Gastrocnemius medialis (tissue), 4 donors: ENCODE data around the gene MAST4. TPM values are rescaled to one million over a fixed set of nuclear protein-coding genes. Genes with fewer than 3 reads are reported as not detected.

ENCODE experiments used
- ATAC-seq, 2 donors: fragments of 150-250 bp; one replicate each; pipeline ENCODE4 v1.9.1; 2016
- DNase-seq, 2 donors: peaks; one replicate each; pipeline ENCODE4 v3.0.0-alpha.2; 2019
- H3K27ac ChIP-seq, 4 donors: fragments of 200-600 bp; sonication (generic); 1 replicate in 1 of 4; 2 replicates in 3 of 4; pipeline ENCODE4 v1.5.1; 2016 to 2018; ENCODE audit warnings: mild to moderate bottlenecking in 2 of 4, moderate library complexity in 1 of 4
- H3K27me3 ChIP-seq, 3 donors: fragments of 200-600 bp; sonication (generic) in 2 of 3; 1 replicate in 1 of 3; 2 replicates in 2 of 3; pipeline versions ENCODE4 v1.5.1 to v1.6.0; 2016 to 2019; ENCODE audit warnings: mild to moderate bottlenecking in 1 of 3, moderate library complexity in 1 of 3
- H3K36me3 ChIP-seq, 2 donors: fragments of 200-600 bp; sonication (generic) in 1 of 2; one replicate each; pipeline ENCODE4 v1.5.1; 2017 to 2018
- H3K4me1 ChIP-seq, 2 donors: fragments of 200-600 bp; sonication (generic) in 1 of 2; one replicate each; pipeline ENCODE4 v1.5.1; 2016 to 2017; ENCODE audit warnings: mild to moderate bottlenecking in 2 of 2
- H3K4me3 ChIP-seq, 4 donors: fragments of 200-600 bp; sonication (generic) in 3 of 4; 1 replicate in 1 of 4; 2 replicates in 3 of 4; pipeline ENCODE4 v1.5.1; 2016 to 2019; ENCODE audit warnings: mild to moderate bottlenecking in 2 of 4
- H3K9me3 ChIP-seq, 3 donors: fragments of 200-600 bp; sonication (generic) in 2 of 3; 1 replicate in 1 of 3; 2 replicates in 2 of 3; pipeline ENCODE4 v1.5.1; 2016 to 2019
- CTCF ChIP-seq, 5 experiments: fragments of 450-650 bp in 3 of 5; fragments of 200-600 bp in 2 of 5; sonication (generic) in 2 of 5; IDR thresholded peaks in 4 of 5; conservative IDR thresholded peaks in 1 of 5; 1 replicate in 4 of 5; 2 replicates in 1 of 5; pipeline ENCODE4 v1.5.1; 2016 to 2019; ENCODE audit warnings: antibody characterized with exemption in 5 of 5, mild to moderate bottlenecking in 3 of 5, moderate library complexity in 3 of 5
- POLR2A ChIP-seq, 2 donors: fragments of 450-650 bp; IDR thresholded peaks; one replicate each; pipeline ENCODE4 v1.6.1; 2017; ENCODE audit warnings: antibody characterized with exemption in 2 of 2, mild to moderate bottlenecking in 2 of 2, moderate library complexity in 2 of 2
- in situ Hi-C, 4 donors: fragments of 200-750 bp; cut with MboI; loops; one replicate each; pipeline versions ENCODE4 v1.15.0 to v1.8.0; 2017; ENCODE audit warnings: low sequenced_read_pairs in 4 of 4
- intact Hi-C: fragments of 100-400 bp; cut with DNase I; formaldehyde crosslinking; loops from one replicate; pipeline ENCODE4 v1.15.1; 2023; ENCODE audit warnings: low total_unique reads
- total RNA-seq, 4 donors: library from RNA; depleted of rRNA; stranded (reverse); fragments of >200 nt; gene quantifications; one replicate each; pipeline versions ENCODE4 v1.1.0 to v1.2.3, GENCODE V29; 2016

MAST4 gene
- total RNA-seq, 4 donors from 2014 or later, result 24.1 to 42.0 (median 38.5) TPM

DNA sequence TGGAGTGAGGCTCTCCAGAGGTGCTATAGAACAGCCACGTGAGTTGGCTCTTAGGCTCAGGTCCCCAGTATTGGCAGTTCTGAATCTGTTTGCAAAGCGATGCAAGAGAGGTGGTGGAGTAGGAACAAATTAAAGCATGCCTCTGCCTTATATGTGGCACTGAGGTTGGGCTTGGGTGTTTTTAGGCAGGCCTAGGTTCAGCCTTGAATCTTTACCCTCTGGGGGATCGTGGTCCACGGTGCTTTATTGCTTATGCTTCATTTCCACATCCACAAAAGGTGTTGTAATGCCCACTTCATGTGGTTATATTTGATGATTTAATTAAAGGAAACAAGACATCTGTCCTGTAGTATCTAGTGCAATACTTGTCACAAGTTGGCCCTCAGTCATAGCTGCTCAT is 544.2 kb downstream of the MAST4 start:
- intact Hi-C loops, result no loop called here
- H3K9me3 ChIP-seq, result no peaks in the 10 kb centered on the region
- ATAC-seq (no peak), DNase-seq (no peak)
- H3K27me3 ChIP-seq, result no peaks in the 10 kb centered on the region
- in situ Hi-C loops, result loop anchor here in 1 of 4 donors (10.0 kb wide), 1 partner anchor 326 kb away; no protein-coding TSS in a partner anchor
- H3K4me1 ChIP-seq, result no peaks in the 10 kb centered on the region
- H3K4me3 ChIP-seq, result no peak overlapping the region
- H3K27ac ChIP-seq, result no peak overlapping the region
- no peak for TF ChIP-seq CTCF (IDR thresholded peaks at IDR 0.05 in 4 of 5, conservative IDR thresholded peaks at IDR 0.05 in 1 of 5)
- TF ChIP-seq POLR2A (IDR thresholded peaks at IDR 0.05), result no peak
- peaks cover 7 to 66% of the 10 kb centered on the region in 2 donors for H3K36me3 ChIP-seq

DNA sequence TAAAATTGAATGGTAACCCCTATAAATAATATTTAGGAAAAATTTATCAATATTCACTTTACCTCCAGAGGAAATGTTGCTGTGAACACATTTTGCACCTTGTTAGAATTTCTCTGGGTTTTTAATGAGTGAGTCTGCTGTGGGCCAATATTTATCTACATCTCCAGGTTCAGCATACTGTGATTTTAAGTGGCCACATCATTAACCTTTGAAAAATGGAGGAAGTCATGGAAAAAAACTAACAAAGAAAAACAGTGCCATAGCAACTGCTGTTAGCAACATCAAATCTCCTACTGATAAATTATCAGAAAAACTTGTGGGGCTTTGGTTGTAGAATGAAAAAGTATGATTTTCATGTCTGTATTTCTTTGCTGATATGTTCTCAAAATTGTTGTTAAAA is 545.5 kb downstream of the MAST4 start:
- DNase-seq (no peak), ATAC-seq (no peak)
- peaks cover 7 to 65% of the 10 kb centered on the region in 2 donors for H3K36me3 ChIP-seq
- H3K9me3 ChIP-seq, result no peaks in the 10 kb centered on the region
- in situ Hi-C loops, result loop anchor here in 1 of 4 donors (10.0 kb wide), 1 partner anchor 327 kb away; no protein-coding TSS in a partner anchor
- H3K27ac ChIP-seq, result no peak overlapping the region
- intact Hi-C loops, result no loop called here
- no peaks in the 10 kb centered on the region for H3K27me3 ChIP-seq
- H3K4me1 ChIP-seq, result no peaks in the 10 kb centered on the region
- TF ChIP-seq CTCF (IDR thresholded peaks at IDR 0.05 in 4 of 5, conservative IDR thresholded peaks at IDR 0.05 in 1 of 5) (no peak), POLR2A (IDR thresholded peaks at IDR 0.05) (no peak)
- no peak overlapping the region for H3K4me3 ChIP-seq

DNA sequence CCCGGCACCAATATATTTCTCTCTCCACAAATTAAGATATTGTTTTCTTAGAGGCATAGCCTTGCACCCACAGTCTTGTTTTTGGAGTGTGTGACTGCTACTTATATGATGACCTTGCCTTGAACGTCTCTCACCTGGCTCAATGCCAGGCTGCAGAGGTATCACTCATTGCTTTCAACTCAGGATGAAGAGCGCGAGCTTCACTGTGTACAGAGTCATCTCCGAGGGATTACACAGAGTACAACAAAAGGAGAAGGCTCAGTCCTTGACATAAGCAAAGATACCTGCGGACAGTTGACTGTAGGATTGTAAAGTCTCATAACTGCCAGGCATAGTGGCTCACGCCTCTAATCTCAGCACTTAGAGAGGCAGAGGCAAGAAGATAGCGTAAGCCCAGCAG is 546.6 kb downstream of the MAST4 start:
- H3K4me3 ChIP-seq, result no peak overlapping the region
- no peaks in the 10 kb centered on the region for H3K4me1 ChIP-seq
- DNase-seq (no peak), ATAC-seq (no peak)
- H3K27me3 ChIP-seq, result no peaks in the 10 kb centered on the region
- intact Hi-C loops (no loop called here), in situ Hi-C loops (loop anchor here in 1 of 4 donors (10.0 kb wide), 1 partner anchor 328 kb away; no protein-coding TSS in a partner anchor)
- H3K27ac ChIP-seq, result no peak overlapping the region
- H3K36me3 ChIP-seq, result peaks cover 7 to 60% of the 10 kb centered on the region in 2 donors
- TF ChIP-seq CTCF (IDR thresholded peaks at IDR 0.05 in 4 of 5, conservative IDR thresholded peaks at IDR 0.05 in 1 of 5), result no peak
- no peak for TF ChIP-seq POLR2A (IDR thresholded peaks at IDR 0.05)
- no peaks in the 10 kb centered on the region for H3K9me3 ChIP-seq

GRCh38 chr5:67143549-67143948 is 547.4 kb downstream of the MAST4 start:
- Histone ChIP-seq H3K4me3 (no peak overlapping the region), H3K27me3 (no peaks in the 10 kb centered on the region), H3K27ac (no peak overlapping the region), H3K4me1 (no peaks in the 10 kb centered on the region), H3K9me3 (no peaks in the 10 kb centered on the region), H3K36me3 (peaks cover 7 to 54% of the 10 kb centered on the region in 2 donors)
- intact Hi-C loops (no loop called here), in situ Hi-C loops (loop anchor here in 1 of 4 donors (10.0 kb wide), 1 partner anchor 329 kb away; no protein-coding TSS in a partner anchor)
- DNase-seq, result no peak
- TF ChIP-seq POLR2A (IDR thresholded peaks at IDR 0.05), result no peak
- no peak for TF ChIP-seq CTCF (IDR thresholded peaks at IDR 0.05 in 4 of 5, conservative IDR thresholded peaks at IDR 0.05 in 1 of 5)
- ATAC-seq, result no peak

DNA sequence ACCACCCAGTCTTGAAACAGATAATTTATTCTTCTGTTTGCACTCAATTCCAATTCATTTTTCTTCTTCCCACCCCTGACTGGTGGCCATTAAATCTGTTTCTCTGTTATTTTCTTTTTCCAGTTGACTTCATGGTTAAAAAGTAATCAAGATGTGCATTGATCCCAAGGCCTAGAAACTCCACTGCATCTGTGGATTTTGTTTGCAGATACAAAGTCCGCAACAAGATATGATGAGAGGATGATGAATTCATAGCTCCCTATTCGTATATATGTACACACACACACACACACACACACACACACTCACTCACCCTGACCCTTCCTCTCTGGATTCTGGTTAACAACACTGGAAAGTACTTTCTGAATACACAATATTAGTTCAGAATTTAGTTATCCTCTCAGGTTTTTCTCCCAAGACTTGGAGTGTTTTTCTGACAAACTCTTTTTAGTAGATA is 548.0 kb downstream of the MAST4 start:
- Histone ChIP-seq H3K4me3 (no peak overlapping the region), H3K4me1 (no peaks in the 10 kb centered on the region), H3K36me3 (peaks cover 7 to 54% of the 10 kb centered on the region in 2 donors), H3K27ac (no peak overlapping the region), H3K9me3 (no peaks in the 10 kb centered on the region), H3K27me3 (no peaks in the 10 kb centered on the region)
- DNase-seq (no peak), ATAC-seq (no peak)
- in situ Hi-C loops (loop anchor here in 1 of 4 donors (10.0 kb wide), 1 partner anchor 329 kb away; no protein-coding TSS in a partner anchor), intact Hi-C loops (no loop called here)
- no peak for TF ChIP-seq POLR2A (IDR thresholded peaks at IDR 0.05)
- TF ChIP-seq CTCF (IDR thresholded peaks at IDR 0.05 in 4 of 5, conservative IDR thresholded peaks at IDR 0.05 in 1 of 5), result no peak
